ENCODE measurements around the gene TMC7.
A peak's percentile ranks its signal among the peaks of the same experiment; 100 is the strongest.

The TMC7 gene

DNA sequence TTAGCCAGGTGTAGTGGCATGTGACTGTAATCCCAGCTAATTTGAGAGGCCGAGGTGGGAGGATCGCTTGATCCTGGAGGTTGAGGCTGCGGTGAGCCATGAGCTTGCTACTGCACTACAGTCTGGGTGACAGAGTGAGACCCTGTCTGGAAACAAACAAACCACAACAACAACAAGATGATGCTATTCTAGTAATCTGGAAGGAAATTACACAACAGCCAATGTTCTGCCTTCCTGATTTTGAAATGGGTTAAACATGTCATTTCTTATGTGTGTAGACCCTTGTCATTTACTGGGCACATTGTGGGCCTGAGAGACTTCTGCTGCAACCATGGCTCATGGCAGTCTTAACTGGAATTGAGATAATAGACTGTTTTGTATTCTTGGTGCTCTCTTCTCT is 89.6 kb downstream of the TMC7 start:
- Histone ChIP-seq H3K27me3 (ENCODE audit: control insufficient read depth in 1 of 2, insufficient read depth in 2 of 2, low read length in 2 of 2) (no peaks in the 10 kb centered on the region), H3K4me3 (ENCODE audit: low read length in 2 of 2) (no peak overlapping the region), H3K27ac (ENCODE audit: low read length) (no peak overlapping the region), H3K36me3 (ENCODE audit: control insufficient read depth in 2 of 2, insufficient read depth in 2 of 2, low read length in 2 of 2) (peaks cover 13 to 30% of the 10 kb centered on the region in 2 donors), H3K9ac (ENCODE audit: low read length in 2 of 2) (no peak overlapping the region), H3K4me1 (ENCODE audit: control insufficient read depth, insufficient read depth, low read length) (peaks cover 8% of the 10 kb centered on the region), H3K9me3 (ENCODE audit: control insufficient read depth in 2 of 2, low read length in 2 of 2) (no peaks in the 10 kb centered on the region)

DNA sequence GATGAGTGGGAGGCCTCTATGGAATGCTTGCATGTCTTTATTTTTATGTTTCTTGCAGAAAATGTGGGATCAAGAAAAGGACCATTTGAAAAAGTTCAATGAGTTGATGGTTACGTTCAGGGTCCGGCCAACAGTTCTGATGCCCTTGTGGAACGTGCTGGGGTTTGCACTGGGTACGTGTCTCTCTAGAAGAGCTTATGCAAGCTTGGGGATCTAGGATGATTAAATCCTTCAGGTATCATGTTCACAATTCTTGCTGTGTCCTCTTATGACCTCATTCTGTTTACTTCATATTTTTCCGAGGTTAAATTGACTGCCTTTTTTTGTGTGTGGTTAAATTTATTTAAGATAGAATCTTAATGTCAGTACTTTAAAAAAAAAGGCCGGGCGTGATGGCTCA is 90.1 kb downstream of the TMC7 start:
- Histone ChIP-seq H3K36me3 (ENCODE audit: control insufficient read depth in 2 of 2, insufficient read depth in 2 of 2, low read length in 2 of 2) (peaks cover 18 to 34% of the 10 kb centered on the region in 2 donors), H3K9me3 (ENCODE audit: control insufficient read depth in 2 of 2, low read length in 2 of 2) (no peaks in the 10 kb centered on the region), H3K9ac (ENCODE audit: low read length in 2 of 2) (no peak overlapping the region), H3K4me3 (ENCODE audit: low read length in 2 of 2) (no peak overlapping the region), H3K4me1 (ENCODE audit: control insufficient read depth, insufficient read depth, low read length) (peaks cover 7% of the 10 kb centered on the region), H3K27me3 (ENCODE audit: control insufficient read depth in 1 of 2, insufficient read depth in 2 of 2, low read length in 2 of 2) (no peaks in the 10 kb centered on the region), H3K27ac (ENCODE audit: low read length) (no peak overlapping the region)

DNA sequence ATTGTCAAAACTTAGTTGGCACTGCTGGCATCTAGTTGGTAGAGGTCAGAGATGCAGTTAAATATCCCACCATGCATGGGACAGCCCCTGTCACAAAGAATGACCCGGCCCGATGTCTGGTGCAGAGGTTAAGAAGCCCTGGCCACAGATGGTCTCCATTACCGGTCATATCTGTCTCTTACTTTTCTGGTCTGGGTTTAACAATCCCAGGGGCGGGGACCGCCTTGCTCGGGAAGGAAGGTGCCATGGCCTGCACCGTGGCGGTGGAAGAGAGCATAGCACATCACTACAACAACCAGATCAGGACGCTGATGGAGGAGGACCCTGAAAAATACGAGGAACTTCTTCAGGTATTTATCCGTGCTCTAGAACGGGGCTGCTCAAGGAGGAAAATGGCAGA is 91.8 kb downstream of the TMC7 start:
- no peak overlapping the region for H3K9ac ChIP-seq (ENCODE audit: low read length in 2 of 2)
- no peak overlapping the region for H3K27ac ChIP-seq (ENCODE audit: low read length)
- H3K4me1 ChIP-seq (ENCODE audit: control insufficient read depth, insufficient read depth, low read length): peaks cover 7% of the 10 kb centered on the region
- H3K4me3 ChIP-seq (ENCODE audit: low read length in 2 of 2): no peak overlapping the region
- H3K27me3 ChIP-seq (ENCODE audit: control insufficient read depth in 1 of 2, insufficient read depth in 2 of 2, low read length in 2 of 2): no peaks in the 10 kb centered on the region
- H3K9me3 ChIP-seq (ENCODE audit: control insufficient read depth in 2 of 2, low read length in 2 of 2): no peaks in the 10 kb centered on the region
- peaks cover 21 to 40% of the 10 kb centered on the region in 2 donors for H3K36me3 ChIP-seq (ENCODE audit: control insufficient read depth in 2 of 2, insufficient read depth in 2 of 2, low read length in 2 of 2)

DNA sequence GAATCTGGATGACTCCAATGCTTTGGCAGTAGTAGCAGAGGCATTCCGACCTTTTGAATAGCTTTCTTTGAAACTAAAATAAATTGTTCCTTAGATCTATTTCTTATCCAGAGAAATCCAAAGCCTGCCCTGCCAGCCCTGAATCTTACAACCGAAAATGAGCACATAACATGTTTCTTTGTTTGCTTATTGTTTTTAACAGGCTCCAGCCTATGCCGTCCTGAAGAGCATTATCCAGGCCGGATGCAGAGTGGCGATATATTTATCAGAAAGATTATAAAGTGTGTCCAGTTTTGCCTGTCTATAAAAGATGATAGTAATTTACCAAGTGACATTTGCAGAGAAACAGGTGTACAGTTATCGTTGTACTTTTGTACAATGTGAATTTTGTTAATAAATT is 94.1 kb downstream of the TMC7 start:
- H3K9ac ChIP-seq (ENCODE audit: low read length in 2 of 2): no peak overlapping the region

DNA sequence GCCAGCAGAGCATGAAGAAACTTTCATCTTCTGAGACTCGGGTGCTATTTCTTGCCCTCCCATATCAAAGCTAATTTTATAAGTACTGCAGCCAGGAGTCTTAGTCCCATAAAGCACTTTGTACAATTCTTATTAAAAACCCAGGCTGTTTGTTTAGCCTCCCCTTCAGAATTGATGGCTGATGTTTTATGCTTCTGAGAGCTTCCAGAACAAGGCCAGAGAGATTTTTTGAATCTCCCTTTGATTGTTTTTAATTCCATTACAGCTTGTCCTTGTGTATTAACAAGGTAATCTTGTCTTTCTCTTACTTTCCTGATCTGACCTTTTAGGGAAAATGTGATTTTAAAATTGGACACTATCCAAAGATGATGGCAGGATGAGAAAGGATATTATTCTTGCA is 99.9 kb downstream of the TMC7 start:
- Histone ChIP-seq H3K27me3 (ENCODE audit: control insufficient read depth in 1 of 2, insufficient read depth in 2 of 2, low read length in 2 of 2) (no peaks in the 10 kb centered on the region), H3K4me1 (ENCODE audit: control insufficient read depth, insufficient read depth, low read length) (peaks cover 11% of the 10 kb centered on the region), H3K36me3 (ENCODE audit: control insufficient read depth in 2 of 2, insufficient read depth in 2 of 2, low read length in 2 of 2) (peaks cover 4 to 7% of the 10 kb centered on the region in 2 donors), H3K9ac (ENCODE audit: low read length in 2 of 2) (no peak overlapping the region), H3K9me3 (ENCODE audit: control insufficient read depth in 2 of 2, low read length in 2 of 2) (no peaks in the 10 kb centered on the region), H3K4me3 (ENCODE audit: low read length in 2 of 2) (no peak overlapping the region), H3K27ac (ENCODE audit: low read length) (no peak overlapping the region)

More for the DNA sequence above, 94.1 kb downstream of the TMC7 start:
- Histone ChIP-seq H3K27me3 (ENCODE audit: control insufficient read depth in 1 of 2, insufficient read depth in 2 of 2, low read length in 2 of 2) (no peaks in the 10 kb centered on the region), H3K9me3 (ENCODE audit: control insufficient read depth in 2 of 2, low read length in 2 of 2) (no peaks in the 10 kb centered on the region), H3K36me3 (ENCODE audit: control insufficient read depth in 2 of 2, insufficient read depth in 2 of 2, low read length in 2 of 2) (peaks cover 17 to 28% of the 10 kb centered on the region in 2 donors), H3K4me1 (ENCODE audit: control insufficient read depth, insufficient read depth, low read length) (peaks cover 7% of the 10 kb centered on the region), H3K4me3 (ENCODE audit: low read length in 2 of 2) (no peak overlapping the region), H3K27ac (ENCODE audit: low read length) (no peak overlapping the region)

DNA sequence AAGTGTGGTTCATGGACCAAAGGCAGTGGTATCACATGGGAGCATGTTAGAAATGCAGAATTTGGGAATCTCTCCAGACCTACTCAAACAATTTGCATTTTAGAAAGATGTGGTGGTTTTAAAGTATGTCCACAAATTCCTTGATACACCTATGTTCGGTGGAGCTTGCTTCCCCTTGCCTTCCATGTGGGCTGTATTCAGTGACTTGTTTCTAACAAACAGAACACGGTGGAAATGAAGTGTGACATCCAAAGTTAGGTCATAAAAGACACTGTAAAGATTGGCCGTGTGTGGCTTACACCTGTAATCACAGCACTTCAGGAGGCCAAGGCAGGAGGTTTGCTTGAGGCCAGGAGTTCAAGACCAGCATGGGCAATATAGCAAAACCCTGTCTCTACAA is 100.4 kb downstream of the TMC7 start:
- no peak overlapping the region for H3K27ac ChIP-seq (ENCODE audit: low read length)
- peaks cover 0 to 3% of the 10 kb centered on the region in 2 donors for H3K36me3 ChIP-seq (ENCODE audit: control insufficient read depth in 2 of 2, insufficient read depth in 2 of 2, low read length in 2 of 2)
- H3K9ac ChIP-seq (ENCODE audit: low read length in 2 of 2): no peak overlapping the region
- H3K4me3 ChIP-seq (ENCODE audit: low read length in 2 of 2): no peak overlapping the region
- H3K4me1 ChIP-seq (ENCODE audit: control insufficient read depth, insufficient read depth, low read length): peaks cover 11% of the 10 kb centered on the region
- H3K9me3 ChIP-seq (ENCODE audit: control insufficient read depth in 2 of 2, low read length in 2 of 2): no peaks in the 10 kb centered on the region
- H3K27me3 ChIP-seq (ENCODE audit: control insufficient read depth in 1 of 2, insufficient read depth in 2 of 2, low read length in 2 of 2): no peaks in the 10 kb centered on the region

DNA sequence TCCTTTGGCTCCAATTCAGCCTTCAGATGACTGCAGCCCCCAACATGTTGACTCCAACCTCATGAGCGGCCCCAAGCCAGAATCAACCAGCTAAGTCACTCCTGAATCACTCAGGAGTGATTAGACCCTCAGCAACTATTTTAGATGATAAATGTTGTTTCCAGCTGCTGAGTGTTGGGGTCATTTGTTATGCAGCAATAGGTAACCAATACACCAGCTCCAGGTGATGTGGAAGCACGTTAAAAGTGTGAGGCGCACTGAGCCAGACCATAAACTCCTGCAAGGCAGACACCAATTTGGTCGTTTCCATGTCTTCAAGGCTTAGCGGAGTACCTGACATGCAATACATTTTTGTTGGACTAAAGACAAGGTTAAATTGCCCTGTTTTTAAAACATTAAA is 101.1 kb downstream of the TMC7 start:
- peaks cover 11% of the 10 kb centered on the region for H3K4me1 ChIP-seq (ENCODE audit: control insufficient read depth, insufficient read depth, low read length)
- H3K27ac ChIP-seq (ENCODE audit: low read length): no peak overlapping the region
- H3K4me3 ChIP-seq (ENCODE audit: low read length in 2 of 2): no peak overlapping the region
- no peaks in the 10 kb centered on the region for H3K36me3 ChIP-seq (ENCODE audit: control insufficient read depth in 2 of 2, insufficient read depth in 2 of 2, low read length in 2 of 2)
- H3K27me3 ChIP-seq (ENCODE audit: control insufficient read depth in 1 of 2, insufficient read depth in 2 of 2, low read length in 2 of 2): no peaks in the 10 kb centered on the region
- H3K9me3 ChIP-seq (ENCODE audit: control insufficient read depth in 2 of 2, low read length in 2 of 2): no peaks in the 10 kb centered on the region
- H3K9ac ChIP-seq (ENCODE audit: low read length in 2 of 2): no peak overlapping the region

DNA sequence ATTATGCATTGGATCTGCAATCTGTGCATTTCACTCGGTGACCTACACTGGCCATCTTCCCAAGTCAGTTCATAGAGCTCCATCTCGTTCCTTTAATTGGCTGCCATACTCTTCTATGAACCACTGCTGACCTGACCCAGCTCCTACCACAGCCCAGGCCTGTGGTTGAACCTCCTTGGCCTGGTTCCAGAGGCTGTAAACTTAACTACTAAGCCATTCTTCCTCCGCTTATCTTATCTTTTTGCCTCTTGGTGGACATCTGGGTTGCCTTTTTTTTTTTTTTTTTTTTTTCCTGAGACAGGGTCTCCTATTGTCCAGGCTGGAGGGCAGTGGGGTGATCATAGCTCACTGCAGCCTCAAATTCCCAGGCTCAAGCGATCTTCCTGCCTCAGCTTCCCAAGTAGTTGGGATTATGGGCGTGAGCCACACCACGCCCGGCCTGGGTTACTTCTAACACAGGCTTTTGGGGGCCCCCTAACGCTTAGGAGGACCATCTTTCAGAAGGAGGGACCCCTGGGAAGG is 102.0 kb downstream of the TMC7 start:
- peak overlapping the region; percentile 66 to 73 for H3K9ac ChIP-seq (ENCODE audit: low read length in 2 of 2)
- H3K9me3 ChIP-seq (ENCODE audit: control insufficient read depth in 2 of 2, low read length in 2 of 2): no peaks in the 10 kb centered on the region
- no peak overlapping the region for H3K27ac ChIP-seq (ENCODE audit: low read length)
- no peaks in the 10 kb centered on the region for H3K27me3 ChIP-seq (ENCODE audit: control insufficient read depth in 1 of 2, insufficient read depth in 2 of 2, low read length in 2 of 2)
- H3K36me3 ChIP-seq (ENCODE audit: control insufficient read depth in 2 of 2, insufficient read depth in 2 of 2, low read length in 2 of 2): no peaks in the 10 kb centered on the region
- peak overlapping the region in 1 of 2 donors; percentile 83 for H3K4me3 ChIP-seq (ENCODE audit: low read length in 2 of 2)
- peaks cover 11% of the 10 kb centered on the region for H3K4me1 ChIP-seq (ENCODE audit: control insufficient read depth, insufficient read depth, low read length)

DNA sequence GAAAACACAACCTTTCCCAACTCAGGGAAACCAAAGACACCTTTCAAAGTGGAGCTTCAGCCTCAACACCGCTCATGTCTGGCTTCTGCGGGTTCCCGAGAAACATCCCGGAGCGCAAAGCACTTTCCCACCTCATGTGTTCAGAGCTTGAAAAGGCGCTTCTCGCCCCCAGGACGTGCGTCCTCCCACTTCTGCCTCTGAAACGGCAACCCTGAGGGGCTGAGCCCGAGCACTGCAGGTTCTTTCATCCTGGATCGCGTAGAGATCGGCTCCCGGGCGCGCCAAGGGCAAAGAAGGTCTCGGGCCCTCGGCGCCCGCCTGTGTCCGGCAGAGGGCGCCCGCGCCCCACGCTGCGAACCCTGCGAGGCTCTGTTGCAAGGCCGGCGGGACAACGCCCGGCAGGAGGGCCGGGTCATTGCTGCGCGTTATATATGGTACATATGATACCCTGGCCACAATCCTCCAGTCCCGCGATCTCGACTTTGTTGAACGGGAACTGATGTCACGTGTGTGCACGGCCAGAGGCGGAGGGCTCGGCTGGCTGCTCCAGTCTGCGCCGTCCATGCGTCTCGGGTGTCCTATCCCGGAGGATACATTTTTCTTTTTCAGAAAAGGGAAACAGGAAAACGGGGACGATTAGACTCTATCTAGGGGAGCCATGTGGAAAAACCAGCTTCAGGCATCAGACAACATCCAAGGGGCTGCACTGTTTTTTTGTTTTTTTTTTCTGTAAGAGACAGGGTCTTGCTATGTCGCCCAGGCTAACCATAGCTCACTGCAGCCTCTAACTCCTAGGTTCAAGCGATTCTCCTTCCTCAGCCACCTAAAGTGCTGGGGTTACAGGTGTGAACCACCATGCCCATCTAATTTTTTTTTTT is 102.8 kb downstream of the TMC7 start:
- no peaks in the 10 kb centered on the region for H3K36me3 ChIP-seq (ENCODE audit: control insufficient read depth in 2 of 2, insufficient read depth in 2 of 2, low read length in 2 of 2)
- H3K9ac ChIP-seq (ENCODE audit: low read length in 2 of 2): peak overlapping the region; percentile 66 to 73
- no peaks in the 10 kb centered on the region for H3K9me3 ChIP-seq (ENCODE audit: control insufficient read depth in 2 of 2, low read length in 2 of 2)
- no peak overlapping the region for H3K27ac ChIP-seq (ENCODE audit: low read length)
- H3K27me3 ChIP-seq (ENCODE audit: control insufficient read depth in 1 of 2, insufficient read depth in 2 of 2, low read length in 2 of 2): no peaks in the 10 kb centered on the region
- H3K4me1 ChIP-seq (ENCODE audit: control insufficient read depth, insufficient read depth, low read length): peaks cover 11% of the 10 kb centered on the region
- H3K4me3 ChIP-seq (ENCODE audit: low read length in 2 of 2): peak overlapping the region; percentile 76 to 83

DNA sequence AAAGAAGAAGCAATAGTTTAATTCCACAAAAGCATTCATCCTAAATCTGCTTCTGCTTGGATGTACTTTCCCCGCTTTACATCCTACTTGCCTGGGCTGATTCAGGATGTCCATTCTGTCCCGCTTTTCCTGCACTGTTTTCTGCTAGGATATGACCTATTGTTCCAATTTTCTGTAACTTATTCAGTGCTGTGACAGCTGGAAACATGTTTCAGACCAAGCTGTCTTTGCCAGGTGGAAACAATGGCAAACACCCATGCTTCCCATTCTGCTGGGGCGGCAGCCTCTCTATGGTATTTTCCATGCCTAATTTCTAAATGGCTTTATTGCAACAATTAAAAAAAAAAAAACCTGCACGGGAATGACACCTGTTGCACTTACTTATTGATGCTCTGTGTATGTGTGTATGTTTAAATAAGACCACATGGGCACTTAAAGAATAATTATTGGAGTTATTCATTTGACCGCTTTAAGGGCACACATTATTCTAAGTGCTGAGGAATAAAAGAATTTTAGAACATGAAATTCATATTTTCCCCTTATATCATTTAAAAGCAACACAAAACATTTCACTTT is 104.7 kb downstream of the TMC7 start:
- no peaks in the 10 kb centered on the region for H3K9me3 ChIP-seq (ENCODE audit: control insufficient read depth in 2 of 2, low read length in 2 of 2)
- H3K27me3 ChIP-seq (ENCODE audit: control insufficient read depth in 1 of 2, insufficient read depth in 2 of 2, low read length in 2 of 2): no peaks in the 10 kb centered on the region
- H3K27ac ChIP-seq (ENCODE audit: low read length): no peak overlapping the region
- H3K36me3 ChIP-seq (ENCODE audit: control insufficient read depth in 2 of 2, insufficient read depth in 2 of 2, low read length in 2 of 2): no peaks in the 10 kb centered on the region
- H3K4me1 ChIP-seq (ENCODE audit: control insufficient read depth, insufficient read depth, low read length): peaks cover 11% of the 10 kb centered on the region
- H3K4me3 ChIP-seq (ENCODE audit: low read length in 2 of 2): no peak overlapping the region
- H3K9ac ChIP-seq (ENCODE audit: low read length in 2 of 2): no peak overlapping the region
